Stimulated activated CD8-positive, alpha-beta memory T cell treated with anti-CD3 and anti-CD28 coated beads, Interleukin-12 subunit alpha, Interleukin-12 subunit beta, amount 100 ng/mL, for 24 hours (primary cell): ENCODE measurements around the gene RTN4RL2.

Experiments
- DNase-seq: peaks from one replicate; pipeline ENCODE4 v3.0.0-alpha.2; 2020; ENCODE audit errors: extremely low read depth

The RTN4RL2 gene

DNA sequence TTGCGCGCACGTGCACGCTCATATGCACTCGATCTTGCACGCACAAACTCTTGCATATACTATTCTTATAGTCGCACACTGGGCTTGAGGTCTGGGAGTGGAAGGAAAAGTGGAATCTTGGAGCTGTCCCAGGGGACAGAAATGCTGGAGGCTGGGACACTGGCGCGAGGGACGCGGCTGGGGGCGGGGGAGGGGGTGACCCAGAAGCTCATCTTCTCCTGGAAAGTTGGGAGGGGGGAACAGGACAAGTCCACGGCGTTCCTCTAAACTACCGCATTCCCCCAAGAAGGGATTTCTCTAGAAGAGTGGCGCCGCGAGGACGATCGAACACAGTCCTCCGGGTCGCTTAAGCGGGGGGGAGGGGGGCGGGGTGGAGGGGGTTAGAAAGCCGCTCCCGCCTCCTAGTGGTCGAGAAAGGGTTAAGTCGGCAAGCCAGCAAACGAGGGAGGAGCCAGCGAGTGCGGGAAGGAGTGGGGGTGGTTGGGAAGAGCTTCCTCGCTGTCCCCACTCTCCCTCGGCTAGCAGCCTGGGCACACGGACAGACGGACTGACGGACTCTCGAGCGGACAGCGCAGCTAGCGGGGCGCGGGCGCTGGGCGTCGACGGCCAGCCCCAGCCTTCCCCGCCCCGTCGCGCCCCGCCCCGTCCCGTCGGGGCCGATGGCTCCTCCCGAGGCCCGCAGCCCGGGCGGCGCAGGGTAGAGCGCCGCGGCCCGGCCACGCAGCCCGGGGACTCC, at the start of gene RTN4RL2:
Gene RTN4RL2, plus strand, starts transcription at position 507 of the 736 bp plus-strand sequence. CDS start 338 bp downstream, outside the sequence.
- no peak for DNase-seq

DNA sequence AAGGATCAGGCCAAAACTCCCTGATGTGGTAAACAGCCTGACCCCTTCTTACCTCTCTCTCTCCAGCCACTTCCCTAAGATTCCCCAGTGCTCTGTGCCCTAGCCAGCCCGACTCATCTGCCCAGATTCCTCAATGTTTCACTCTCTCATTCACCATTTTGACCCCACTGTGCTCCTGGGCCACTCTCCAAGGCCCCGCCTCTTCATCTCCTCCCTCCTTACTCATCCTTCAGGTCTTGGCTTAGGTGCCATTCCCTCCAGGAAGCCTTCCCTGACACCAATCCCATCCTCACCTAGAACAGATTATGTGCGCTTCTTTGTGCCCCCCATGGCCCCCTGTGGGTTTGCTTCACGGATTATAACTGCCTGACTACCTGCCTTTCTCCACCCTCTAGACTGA, 46.6 kb upstream of the RTN4RL2 start:
- DNase-seq, result no peak

DNA sequence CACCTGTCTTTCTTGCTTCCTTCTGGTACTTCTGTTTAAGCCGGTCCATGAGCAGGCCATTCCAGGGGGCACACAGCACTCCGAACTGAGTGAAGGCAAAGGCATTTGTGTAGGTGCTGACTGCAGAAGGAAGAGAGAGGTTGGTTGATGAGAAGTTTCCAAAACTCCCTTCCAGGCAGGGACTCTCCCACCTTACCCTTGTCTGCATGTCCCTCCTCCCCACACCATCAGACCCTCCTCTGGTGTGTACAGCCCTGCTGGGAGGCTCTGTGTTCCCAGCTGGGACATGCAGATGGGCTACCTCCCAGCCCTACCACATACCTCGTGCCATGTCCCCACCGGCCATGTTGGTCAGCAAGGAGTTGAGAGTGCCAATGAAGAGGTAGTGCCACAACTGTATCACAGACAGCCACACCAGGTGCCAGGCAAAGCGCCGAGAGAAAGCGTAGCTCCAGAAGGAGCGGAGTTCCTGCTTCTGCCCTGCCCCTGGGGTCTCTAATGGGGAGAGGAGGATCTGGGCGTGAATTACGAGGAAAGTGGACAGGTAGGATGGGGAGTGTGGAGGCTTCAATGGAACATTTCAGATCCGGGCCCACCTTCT, 45.6 kb upstream of the RTN4RL2 start:
- no peak for DNase-seq

DNA sequence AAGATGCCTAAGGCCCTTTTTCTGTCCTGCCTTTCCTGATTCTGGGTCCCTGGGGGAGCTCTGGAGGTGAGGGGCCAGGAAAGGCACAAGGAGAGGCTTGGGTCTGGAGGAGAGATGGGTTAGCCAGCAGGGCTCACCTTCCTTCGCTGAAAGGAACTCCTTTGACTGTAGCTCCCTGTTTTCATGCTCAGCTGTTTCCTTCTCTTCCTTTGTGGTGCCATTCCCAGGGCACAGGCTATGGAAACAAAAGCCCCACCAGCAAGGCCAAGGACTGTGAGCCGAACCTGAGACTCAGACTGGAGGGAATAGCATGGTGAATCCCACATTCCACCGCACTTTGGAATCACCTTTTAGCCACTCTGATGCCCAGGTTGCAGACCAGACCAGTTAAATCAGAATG, 43.9 kb upstream of the RTN4RL2 start:
- DNase-seq, result no peak

DNA sequence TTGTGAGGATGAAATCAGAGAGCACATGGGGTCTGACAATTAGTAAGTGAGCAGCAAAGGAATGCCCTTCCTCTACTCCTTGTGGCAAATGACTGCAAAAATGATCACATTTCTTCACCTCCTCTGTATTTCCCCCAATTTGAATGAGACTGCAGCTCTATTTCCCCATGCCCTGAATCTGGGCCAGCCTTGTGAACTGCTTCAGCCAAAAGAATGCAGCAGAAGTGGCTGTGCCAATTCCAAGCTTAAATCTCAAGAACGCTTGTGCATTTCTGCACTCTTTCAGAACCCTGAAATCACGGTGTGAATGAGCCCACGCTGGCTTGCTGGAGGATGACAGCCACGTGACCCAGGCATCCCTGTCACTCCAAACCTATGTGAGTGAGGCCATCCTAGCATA, 43.3 kb upstream of the RTN4RL2 start:
- no peak for DNase-seq

DNA sequence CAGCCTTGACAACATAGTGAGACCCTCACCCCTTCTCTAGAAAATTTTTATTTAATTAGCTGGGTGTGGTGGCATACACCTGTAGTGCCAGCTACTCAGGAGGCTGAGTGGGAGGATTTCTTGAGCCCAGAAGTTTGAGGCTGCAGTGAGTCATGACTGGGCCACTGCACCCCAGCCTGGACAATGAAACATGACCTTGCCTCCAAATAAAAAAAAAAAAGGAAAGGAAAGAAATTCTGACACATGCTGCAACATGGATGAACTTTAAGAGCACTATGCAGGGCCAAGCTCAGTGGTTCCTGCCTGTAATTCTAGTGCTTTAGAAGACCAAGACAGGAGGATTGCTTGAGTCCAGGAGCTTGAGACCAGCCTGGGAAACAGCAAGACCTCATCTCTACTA, 42.2 kb upstream of the RTN4RL2 start:
- no peak for DNase-seq

DNA sequence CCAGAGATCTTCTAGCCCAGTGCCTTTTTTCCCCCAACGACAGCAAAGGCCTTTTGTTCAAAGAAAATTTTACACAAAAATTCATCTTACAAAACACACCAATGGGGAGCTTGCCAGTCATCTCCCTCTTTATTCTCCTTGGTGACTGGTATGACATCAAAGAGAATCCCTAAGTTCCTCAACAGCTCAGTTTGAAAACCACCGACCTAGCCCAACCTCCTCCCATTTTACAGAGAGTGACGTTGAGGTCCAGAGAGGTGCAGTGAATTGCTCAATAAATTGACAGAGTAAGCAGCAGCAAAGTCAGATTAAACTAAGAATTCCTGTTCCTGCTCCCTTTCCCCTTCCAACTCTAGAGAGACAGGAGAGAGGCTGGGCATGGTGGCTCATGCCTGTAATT, 41.2 kb upstream of the RTN4RL2 start:
- no peak for DNase-seq

DNA sequence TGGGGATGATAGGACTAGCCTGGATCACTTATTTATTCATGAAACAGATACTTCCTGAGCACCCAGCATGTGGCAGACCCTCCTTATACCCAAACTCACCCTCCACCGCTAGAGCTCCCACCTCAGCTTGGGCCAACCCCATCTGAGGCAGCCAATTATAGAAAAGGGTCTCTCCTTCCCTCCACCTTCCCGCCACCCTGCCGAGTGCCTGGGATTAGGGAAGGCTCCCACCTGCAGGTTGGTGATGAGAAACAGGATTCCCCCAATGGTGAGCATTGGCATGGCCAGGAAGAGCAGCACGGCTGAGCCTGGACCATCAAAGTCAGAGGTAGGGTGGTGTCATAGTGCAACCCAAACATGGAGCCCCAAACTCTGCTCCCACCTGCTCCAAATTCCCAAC, 39.3 kb upstream of the RTN4RL2 start:
- no peak for DNase-seq

DNA sequence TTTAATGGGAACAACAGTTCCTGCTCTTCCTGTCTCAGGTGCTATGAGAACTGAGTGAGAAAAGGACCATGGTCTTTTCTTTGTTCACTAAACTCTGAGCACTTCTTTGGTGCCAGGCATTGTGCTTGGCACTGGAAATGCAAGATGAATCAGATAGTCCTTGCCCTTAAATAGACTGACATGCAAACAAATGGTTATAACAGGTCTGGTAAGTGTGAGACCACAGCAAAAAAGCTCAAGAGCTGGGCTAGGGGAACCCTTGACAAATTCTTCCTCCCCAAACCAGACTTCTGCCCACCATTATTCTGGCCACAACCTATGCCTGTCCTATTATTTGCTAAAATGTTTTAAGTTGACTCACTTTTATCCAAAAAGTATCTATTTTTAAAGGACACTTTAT, 38.5 kb upstream of the RTN4RL2 start:
- no peak for DNase-seq

DNA sequence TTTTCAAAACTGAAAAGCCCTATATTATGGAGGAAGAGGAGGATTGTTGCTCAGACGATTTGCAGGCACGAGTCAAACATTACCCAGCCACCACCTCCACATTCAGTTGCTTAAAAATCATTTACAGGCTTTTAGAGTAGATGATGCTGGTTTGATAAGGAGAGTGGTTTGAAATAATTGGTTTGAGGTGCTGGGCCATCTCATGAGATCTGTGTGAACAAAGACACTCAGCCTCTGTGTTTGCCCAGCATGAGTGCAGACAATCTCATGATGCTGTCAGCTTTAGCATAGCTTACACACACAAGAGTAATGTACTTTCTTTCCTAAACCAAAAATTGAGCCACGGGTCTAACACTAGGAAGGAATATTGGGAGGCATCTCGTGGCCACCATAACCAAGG, 37.7 kb upstream of the RTN4RL2 start:
- no peak for DNase-seq

DNA sequence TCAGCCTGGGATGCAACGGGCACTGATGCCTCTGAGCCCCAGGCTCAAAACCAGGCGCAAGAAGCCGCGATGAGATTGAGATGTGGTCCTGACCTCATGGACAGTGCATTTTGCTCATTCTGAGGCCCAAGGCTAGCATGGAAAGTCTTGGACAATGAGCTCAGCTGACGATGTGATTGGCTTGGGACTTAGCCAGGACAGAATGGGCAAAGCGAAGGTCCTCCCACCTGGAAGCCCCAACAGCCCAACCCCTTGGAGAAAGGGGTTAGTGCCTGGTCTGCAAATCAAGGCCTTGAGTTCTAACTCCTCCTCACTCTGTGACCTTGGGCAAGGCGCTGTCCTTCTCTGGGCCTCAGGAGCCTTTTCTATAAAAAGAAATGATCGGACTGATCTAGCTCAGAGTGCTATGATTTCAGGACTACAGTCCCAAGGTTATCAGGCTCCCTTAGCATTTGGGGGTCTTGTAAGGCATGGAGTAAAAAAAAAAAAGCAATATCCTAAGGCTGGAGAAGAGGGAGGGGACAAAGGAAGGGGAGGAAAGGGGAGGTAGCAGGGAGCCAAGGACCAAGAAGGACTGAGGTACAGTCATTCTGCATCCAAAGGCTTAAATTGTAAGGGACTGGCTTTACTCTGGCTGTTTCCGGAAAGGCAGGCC, 36.1 kb upstream of the RTN4RL2 start:
- DNase-seq, result no peak

DNA sequence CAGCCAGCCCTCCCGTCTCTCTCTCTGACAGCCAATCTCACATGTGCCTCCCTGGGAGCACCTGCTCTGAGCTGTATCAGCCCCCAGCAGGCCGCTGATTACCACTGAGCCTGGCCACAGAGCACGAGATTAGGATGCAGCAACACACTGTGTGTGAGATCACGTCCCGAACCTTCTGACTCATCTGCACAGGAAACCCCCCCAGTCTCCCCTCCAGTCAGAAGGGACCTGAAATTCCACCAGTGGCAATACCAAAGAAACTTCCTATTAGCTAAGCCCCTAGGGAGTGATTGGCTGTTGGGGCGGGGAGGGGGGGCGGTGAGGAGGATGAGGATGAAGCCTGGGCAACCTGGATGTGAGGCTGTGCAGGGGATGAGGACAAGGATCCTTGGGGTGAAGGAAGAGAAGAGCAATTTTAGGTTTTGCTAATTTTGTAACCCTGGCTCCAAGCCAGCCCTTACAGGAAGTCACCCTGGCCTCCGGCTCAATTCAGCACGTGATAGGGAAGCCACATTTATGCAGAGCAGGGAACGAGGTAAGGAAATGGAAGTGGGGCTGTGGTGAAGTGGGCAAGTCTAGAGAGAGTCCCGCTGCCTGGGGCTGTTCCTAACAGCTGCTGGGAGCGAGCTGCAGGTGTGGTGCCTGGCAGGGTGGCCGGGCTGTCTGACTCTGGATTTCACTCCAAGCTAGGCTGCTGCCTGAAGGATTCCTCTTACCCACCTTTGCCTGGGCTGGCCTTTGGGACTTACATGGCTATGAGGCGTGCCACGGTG, 35.4 kb upstream of the RTN4RL2 start:
- DNase-seq, result peak; percentile 79

DNA sequence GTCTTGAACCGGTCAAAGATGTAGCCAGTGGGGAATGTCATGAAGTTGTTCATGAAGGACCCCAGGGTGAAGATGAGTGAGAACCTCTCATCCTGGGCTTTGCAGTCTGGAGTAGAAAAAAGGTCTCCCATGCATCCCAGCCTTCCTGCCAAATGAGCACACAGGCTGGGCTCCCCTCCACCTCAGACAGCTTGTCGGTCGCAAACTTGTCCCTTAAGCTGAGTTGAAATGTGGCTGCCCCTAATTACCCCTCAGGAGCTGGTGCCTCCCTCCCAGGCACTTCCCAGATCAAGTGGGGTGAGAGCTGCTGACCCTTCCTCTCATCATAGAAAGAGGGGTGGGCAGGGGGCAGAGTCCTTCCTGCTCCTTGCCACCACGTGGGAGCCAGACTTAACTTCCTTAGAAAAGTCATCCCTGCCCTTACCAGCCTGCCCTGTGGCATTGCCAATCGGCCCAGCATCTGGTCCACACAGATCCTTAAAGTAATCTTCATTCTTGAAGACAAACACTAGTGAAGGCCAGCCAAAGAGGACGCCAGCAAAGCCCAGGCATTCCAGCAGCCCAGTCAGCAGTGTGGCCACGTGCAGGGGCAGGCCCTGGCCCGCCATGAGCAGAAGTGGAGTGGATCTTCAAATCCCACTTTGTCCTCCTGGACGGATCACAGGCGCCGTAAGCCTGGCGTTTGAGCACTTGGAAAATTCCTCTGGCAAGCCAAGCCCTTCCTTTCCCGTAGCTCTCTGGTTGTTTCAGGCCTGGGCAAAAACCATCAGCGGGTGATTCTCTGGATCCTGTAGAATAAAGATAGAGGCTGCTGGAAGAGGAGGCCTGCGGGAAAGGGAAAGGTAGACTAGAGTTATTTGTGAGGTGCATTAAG, 34.5 kb upstream of the RTN4RL2 start:
- no peak for DNase-seq

DNA sequence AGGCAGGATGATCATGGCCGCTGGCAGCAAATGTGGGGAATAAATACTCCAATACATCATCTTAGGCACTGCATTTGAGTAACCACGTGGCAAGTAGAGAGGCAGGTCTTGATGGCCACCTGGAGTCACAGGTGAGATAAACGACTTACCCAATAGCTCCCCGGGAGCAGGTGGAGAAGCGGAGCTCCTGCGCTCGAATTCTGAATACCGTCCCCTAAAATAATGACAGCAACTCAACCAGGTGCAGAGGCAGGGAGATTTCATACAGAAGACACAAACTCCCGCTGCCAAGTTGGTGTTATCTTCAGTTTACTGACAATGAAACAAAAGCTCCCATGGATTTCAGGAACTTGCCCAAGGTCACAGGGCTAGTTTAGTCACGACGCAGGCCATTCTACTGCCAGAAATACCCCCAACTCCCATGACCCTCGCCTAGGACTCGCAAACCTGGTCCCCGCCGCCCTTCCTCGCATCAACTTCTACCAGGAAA, 33.8 kb upstream of the RTN4RL2 start:
- no peak for DNase-seq

DNA sequence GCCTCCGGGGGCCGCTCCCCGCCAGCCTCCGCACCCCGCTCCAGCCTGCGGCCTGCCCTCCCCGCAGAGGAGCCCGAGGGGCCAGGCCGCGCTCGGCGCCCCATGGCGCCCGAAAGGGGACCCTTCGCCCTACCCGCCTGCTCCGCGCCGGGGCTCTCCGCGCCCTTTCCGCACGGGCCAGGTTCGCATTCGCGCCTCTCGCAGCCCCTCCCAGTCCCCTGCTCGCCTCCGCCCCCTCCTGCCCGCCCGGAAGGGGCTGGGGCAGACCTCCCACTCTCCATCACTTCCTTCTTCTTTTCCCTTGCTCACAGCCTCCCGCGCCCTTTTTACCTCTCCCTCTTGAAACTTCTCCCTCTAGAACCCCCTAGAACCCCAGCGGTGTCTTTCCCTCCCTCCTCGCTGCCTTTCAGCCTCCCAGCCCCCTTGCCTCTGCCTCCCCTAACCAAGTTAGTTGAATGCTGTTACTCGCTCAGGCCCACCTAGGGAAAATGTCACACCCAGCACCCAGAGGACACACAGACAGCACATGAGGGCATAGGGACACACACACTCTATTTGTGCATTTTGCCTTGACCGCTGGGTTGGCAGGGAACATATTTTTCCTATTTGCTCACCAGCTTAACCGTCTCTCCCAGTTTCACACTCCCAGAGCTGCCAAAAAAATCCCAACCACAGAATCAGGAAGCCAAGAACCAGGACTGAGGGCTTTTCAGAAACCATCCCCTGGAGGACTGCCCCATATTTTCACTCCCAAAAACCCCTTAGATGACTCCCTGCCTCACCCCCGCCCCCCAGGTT, 33.2 kb upstream of the RTN4RL2 start, which contains the start of gene SLC43A3:
Gene SLC43A3, minus strand, starts transcription at position 193 of the 798 bp plus-strand sequence. CDS start 949 bp downstream, outside the sequence.
- peak; percentile 52 for DNase-seq

DNA sequence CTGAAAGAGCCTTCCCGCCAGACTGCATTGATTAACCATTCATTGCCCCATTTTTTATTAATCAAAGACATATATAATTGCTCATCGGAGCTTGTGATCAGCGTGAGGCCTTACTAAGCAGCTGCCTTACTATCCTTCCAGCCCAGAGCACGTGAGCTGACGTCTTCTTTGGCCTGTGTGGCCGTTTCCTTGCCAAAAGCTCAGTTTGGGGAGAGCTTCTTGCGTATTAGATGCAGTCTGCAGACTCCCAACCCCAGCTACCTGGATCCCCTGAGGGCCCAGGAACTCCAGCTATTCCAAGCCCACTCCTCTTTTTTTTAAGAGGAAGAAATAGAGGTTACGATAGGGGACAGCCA, 32.6 kb upstream of the RTN4RL2 start:
- DNase-seq, result no peak

DNA sequence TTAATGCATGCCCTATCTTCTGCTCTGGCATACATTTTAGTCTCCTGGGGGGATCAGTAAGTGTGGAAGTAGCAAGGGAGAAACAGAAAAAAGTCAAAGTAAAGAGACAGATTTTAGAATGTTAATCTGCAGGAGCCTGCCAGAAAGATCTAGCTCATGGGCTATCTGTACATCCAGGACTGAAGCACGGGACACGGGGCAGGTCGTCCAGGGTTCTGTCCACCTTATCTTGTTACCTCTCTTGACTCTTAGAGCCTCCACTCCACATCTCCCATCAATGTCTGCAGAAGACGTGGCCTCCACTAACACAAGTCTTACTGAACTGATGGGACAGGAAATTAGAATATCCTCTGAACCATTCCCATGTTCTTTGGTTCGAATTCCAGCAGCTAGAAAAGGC, 31.7 kb upstream of the RTN4RL2 start:
- DNase-seq, result no peak

DNA sequence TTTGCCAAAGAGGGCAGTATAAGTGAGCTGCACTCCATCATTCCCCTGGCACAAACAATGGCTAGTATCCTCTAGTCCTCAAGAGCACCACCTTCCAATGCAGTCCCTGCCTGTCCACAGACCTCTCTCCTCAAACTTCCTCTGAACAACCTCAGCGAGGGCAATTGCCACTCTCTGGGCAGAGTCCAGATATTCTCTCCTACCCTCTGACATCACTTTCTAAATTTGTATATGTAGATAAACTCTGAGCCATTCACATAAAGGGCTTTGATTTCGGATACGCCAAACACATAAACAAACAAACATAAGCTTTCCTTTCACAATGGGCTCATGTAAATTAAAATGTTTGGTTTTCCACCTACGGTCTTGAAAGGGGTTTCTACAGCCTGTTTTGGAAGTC, 30.4 kb upstream of the RTN4RL2 start:
- DNase-seq, result no peak

DNA sequence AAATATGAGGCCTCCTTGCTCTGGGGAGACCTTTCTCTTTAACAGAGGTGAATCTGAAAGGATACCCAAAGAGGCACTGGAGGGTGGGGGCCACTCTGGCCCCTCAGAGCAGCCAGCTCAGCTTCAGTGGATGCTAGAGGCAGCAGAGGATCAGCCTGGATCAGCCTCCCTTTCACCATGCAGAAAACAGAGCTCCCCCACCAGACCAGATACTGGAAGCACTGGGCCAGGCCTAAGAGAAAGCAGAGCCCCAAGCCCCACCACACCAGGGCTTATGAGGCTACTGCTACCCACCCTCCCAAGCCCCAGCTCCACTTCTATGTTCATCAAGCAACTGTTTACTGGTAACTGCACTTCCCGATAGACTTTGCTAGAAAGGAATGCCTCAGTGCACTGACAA, 29.4 kb upstream of the RTN4RL2 start:
- DNase-seq, result no peak

DNA sequence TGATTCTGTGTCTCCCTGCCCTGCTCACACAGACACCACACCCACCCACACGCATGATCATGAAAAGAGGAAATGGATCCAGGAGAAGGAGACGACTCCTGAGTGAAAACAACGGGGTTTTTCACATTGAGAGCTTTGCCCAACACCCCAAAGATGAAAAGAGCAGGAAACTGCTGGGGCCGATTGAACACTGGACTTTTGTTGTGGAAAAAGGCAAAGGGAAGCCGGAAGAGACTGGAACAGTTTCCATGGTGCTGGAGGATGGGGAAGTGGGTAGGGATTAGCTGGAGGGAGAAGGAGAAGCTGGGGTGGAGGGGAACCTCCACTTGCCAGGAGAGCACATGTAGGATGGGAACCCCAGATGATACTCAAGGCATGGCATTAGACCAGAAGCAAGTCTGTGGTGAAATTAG, 28.2 kb upstream of the RTN4RL2 start:
- DNase-seq, result no peak
